Skeletal muscle tissue (tissue), 4 donors: ENCODE data around the gene BLACAT1. TPM values are rescaled to one million over a fixed set of nuclear protein-coding genes. Genes with fewer than 3 reads are reported as not detected.

ENCODE experiments used
- H3K27ac ChIP-seq: one replicate; pipeline ENCODE4 v1.7.0; 2013; ENCODE audit warnings: mild to moderate bottlenecking, low read depth, low read length, inconsistent platforms
- H3K27me3 ChIP-seq, 3 donors: one replicate each; pipeline ENCODE4 v1.7.0; 2013; ENCODE audit warnings: low read length in 3 of 3; ENCODE audit not compliant: control insufficient read depth in 3 of 3, insufficient read depth in 3 of 3
- H3K36me3 ChIP-seq, 3 donors: one replicate each; pipeline ENCODE4 v1.7.0; 2013; ENCODE audit warnings: low read length in 3 of 3; ENCODE audit not compliant: control insufficient read depth in 3 of 3, insufficient read depth in 3 of 3
- H3K4me1 ChIP-seq, 3 donors: one replicate each; pipeline ENCODE4 v1.7.0; 2013; ENCODE audit warnings: low read length in 3 of 3, mild to moderate bottlenecking in 3 of 3; ENCODE audit not compliant: control insufficient read depth in 3 of 3, insufficient read depth in 3 of 3
- H3K4me3 ChIP-seq, 3 donors: one replicate each; pipeline ENCODE4 v1.7.0; 2013; ENCODE audit warnings: low read length in 3 of 3
- H3K9ac ChIP-seq, 3 donors: one replicate each; pipeline ENCODE4 v1.7.0; 2013; ENCODE audit warnings: low read length in 3 of 3, mild to moderate bottlenecking in 3 of 3, moderate library complexity in 2 of 3, low read depth in 1 of 3
- H3K9me3 ChIP-seq, 3 donors: one replicate each; pipeline ENCODE4 v1.7.0; 2013; ENCODE audit warnings: low read length in 3 of 3; ENCODE audit not compliant: control insufficient read depth in 3 of 3
- total RNA-seq: library from RNA; depleted of rRNA; stranded (reverse); fragments of >200 nt; gene quantifications from one replicate; pipeline ENCODE4 v1.2.3, GENCODE V29; 2014
- donor health status: Osteomylitis.

BLACAT1 gene
- total RNA-seq, 1 donor from 2014 or later, result not detected

- Histone ChIP-seq H3K9me3 (no peaks in the 10 kb centered on the region), H3K27me3 (peaks cover 59 to 77% (median 63%) of the 10 kb centered on the region in 3 donors), H3K4me1 (peaks cover 7 to 12% (median 9%) of the 10 kb centered on the region in 3 donors), H3K27ac (no peak overlapping the region), H3K9ac (no peak overlapping the region), H3K36me3 (no peaks in the 10 kb centered on the region), H3K4me3 (no peak overlapping the region)
Measured at GRCh38 chr1:205458777-205459566, 3.1 kb upstream of the BLACAT1 start.

- Histone ChIP-seq H3K9ac (no peak overlapping the region), H3K4me1 (peaks cover 7 to 12% (median 9%) of the 10 kb centered on the region in 3 donors), H3K36me3 (no peaks in the 10 kb centered on the region), H3K27ac (no peak overlapping the region), H3K4me3 (no peak overlapping the region), H3K9me3 (no peaks in the 10 kb centered on the region), H3K27me3 (peaks cover 76 to 85% (median 77%) of the 10 kb centered on the region in 3 donors)
Measured at GRCh38 chr1:205456868-205457745, 1.3 kb upstream of the BLACAT1 start.

- no peaks in the 10 kb centered on the region for H3K36me3 ChIP-seq
- H3K4me1 ChIP-seq, result peaks cover 7 to 12% (median 9%) of the 10 kb centered on the region in 3 donors
- H3K27ac ChIP-seq, result no peak overlapping the region
- H3K9me3 ChIP-seq, result no peaks in the 10 kb centered on the region
- H3K4me3 ChIP-seq, result peak overlapping the region in 1 of 3 donors; percentile 22
- H3K9ac ChIP-seq, result no peak overlapping the region
- H3K27me3 ChIP-seq, result peaks cover 76 to 88% (median 77%) of the 10 kb centered on the region in 3 donors
Measured at GRCh38 chr1:205456383-205456867, 580 bp upstream of the BLACAT1 start.

- Histone ChIP-seq H3K9ac (no peak overlapping the region), H3K4me3 (no peak overlapping the region), H3K9me3 (no peaks in the 10 kb centered on the region), H3K27ac (no peak overlapping the region), H3K4me1 (peaks cover 7 to 12% (median 9%) of the 10 kb centered on the region in 3 donors), H3K36me3 (no peaks in the 10 kb centered on the region), H3K27me3 (peaks cover 76 to 90% (median 79%) of the 10 kb centered on the region in 3 donors)
Measured at GRCh38 chr1:205454903-205455335, 926 bp downstream of the BLACAT1 start.

GRCh38 chr1:205453466-205453865 lies 2.4 kb downstream of the BLACAT1 start:
- no peaks in the 10 kb centered on the region for H3K36me3 ChIP-seq
- H3K9ac ChIP-seq, result no peak overlapping the region
- no peaks in the 10 kb centered on the region for H3K9me3 ChIP-seq
- no peak overlapping the region for H3K4me3 ChIP-seq
- peaks cover 7 to 12% (median 9%) of the 10 kb centered on the region in 3 donors for H3K4me1 ChIP-seq
- H3K27ac ChIP-seq, result no peak overlapping the region
- H3K27me3 ChIP-seq, result peaks cover 66 to 75% (median 75%) of the 10 kb centered on the region in 3 donors

- H3K27me3 ChIP-seq, result peaks cover 61 to 72% (median 70%) of the 10 kb centered on the region in 3 donors
- H3K4me1 ChIP-seq, result peaks cover 7 to 14% (median 9%) of the 10 kb centered on the region in 3 donors
- no peak overlapping the region for H3K9ac ChIP-seq
Measured at GRCh38 chr1:205452933-205453332, 2.9 kb downstream of the BLACAT1 start.

GRCh38 chr1:205452364-205452763 lies 3.5 kb downstream of the BLACAT1 start:
- H3K4me3 ChIP-seq, result no peak overlapping the region
- H3K9ac ChIP-seq, result no peak overlapping the region
- H3K27ac ChIP-seq, result no peak overlapping the region
- peaks cover 7 to 19% (median 9%) of the 10 kb centered on the region in 3 donors for H3K4me1 ChIP-seq
- H3K36me3 ChIP-seq, result no peaks in the 10 kb centered on the region
- H3K9me3 ChIP-seq, result no peaks in the 10 kb centered on the region
- peaks cover 55 to 67% (median 65%) of the 10 kb centered on the region in 3 donors for H3K27me3 ChIP-seq

More at GRCh38 chr1:205452933-205453332, 2.9 kb downstream of the BLACAT1 start:
- H3K27ac ChIP-seq, result no peak overlapping the region
- no peak overlapping the region for H3K4me3 ChIP-seq
- no peaks in the 10 kb centered on the region for H3K36me3 ChIP-seq
- no peaks in the 10 kb centered on the region for H3K9me3 ChIP-seq

- H3K27ac ChIP-seq, result no peak overlapping the region
- peaks cover 7 to 24% (median 12%) of the 10 kb centered on the region in 3 donors for H3K4me1 ChIP-seq
- H3K27me3 ChIP-seq, result peaks cover 55 to 64% (median 61%) of the 10 kb centered on the region in 3 donors
Measured at GRCh38 chr1:205451759-205452164, 4.1 kb downstream of the BLACAT1 start.

GRCh38 chr1:205451202-205451601 lies 4.6 kb downstream of the BLACAT1 start:
- Histone ChIP-seq H3K27me3 (peaks cover 50 to 59% (median 56%) of the 10 kb centered on the region in 3 donors), H3K36me3 (no peaks in the 10 kb centered on the region), H3K9ac (no peak overlapping the region), H3K4me3 (no peak overlapping the region), H3K27ac (no peak overlapping the region), H3K4me1 (peaks cover 3 to 23% (median 7%) of the 10 kb centered on the region in 3 donors), H3K9me3 (no peaks in the 10 kb centered on the region)

More at GRCh38 chr1:205451759-205452164, 4.1 kb downstream of the BLACAT1 start:
- Histone ChIP-seq H3K4me3 (no peak overlapping the region), H3K9ac (no peak overlapping the region), H3K9me3 (no peaks in the 10 kb centered on the region), H3K36me3 (no peaks in the 10 kb centered on the region)
